GM12892 (cell line): ENCODE data around the gene FNBP1.
"Not testable (repeated sequence)": the region's sequence is repeated elsewhere in the genome, so short reads cannot be mapped to it uniquely, and the experiment has no call there.

Source experiments
- DNase-seq: peaks from one replicate; pipeline ENCODE4 v3.0.0; 2011; ENCODE audit not compliant: insufficient read length
- FAIRE-seq: peaks from 2 replicates; lab custom pipeline; 2011; peaks lifted over from hg19 to GRCh38; lab: Jason Lieb, UNC
- POLR2A ChIP-seq: IDR thresholded peaks from 2 replicates; pipeline ENCODE4 v1.6.1; 2011; ENCODE audit warnings: low read depth, low read length, control low read depth
- POLR2AphosphoS5 ChIP-seq: IDR thresholded peaks from 2 replicates; pipeline ENCODE4 v1.6.1; 2011; ENCODE audit warnings: low read depth, low read length, control low read depth
- TAF1 ChIP-seq: IDR thresholded peaks from 2 replicates; pipeline ENCODE4 v1.6.1; 2011; ENCODE audit warnings: low read depth, mild to moderate bottlenecking, control low read depth, low read length, borderline replicate concordance

The FNBP1 gene

GRCh38 chr9:130027533-130028365, 15.2 kb downstream of the FNBP1 start:
- FAIRE-seq (no peak), DNase-seq (no peak)
- no peak for TF ChIP-seq TAF1
- TF ChIP-seq POLR2A: 0 out of 2 replicates have a peak, but pooled peaks have one; percentile 19
- TF ChIP-seq POLR2AphosphoS5: peak; percentile 71

- TF ChIP-seq POLR2A (peak; percentile 27; the same call in 1 of the 2 replicates), POLR2AphosphoS5 (no peak)
- no peak for DNase-seq
- FAIRE-seq: peak; percentile 14
These were observed 16.2 kb downstream of the FNBP1 start for GRCh38 chr9:130026583-130027340.

- DNase-seq (no peak), FAIRE-seq (no peak)
- no peak for TF ChIP-seq TAF1
- TF ChIP-seq POLR2AphosphoS5: no peak
- no peak for TF ChIP-seq POLR2A
These were observed 18.4 kb downstream of the FNBP1 start for GRCh38 chr9:130024597-130024994.

- no peak for DNase-seq
- peak; percentile 38 for FAIRE-seq
- TF ChIP-seq POLR2AphosphoS5 (peak; percentile 88), POLR2A (peak; percentile 61), TAF1 (no peak)
These were observed 18.9 kb downstream of the FNBP1 start for GRCh38 chr9:130023994-130024596.

- DNase-seq: no peak
- FAIRE-seq: peak; percentile 64
- TF ChIP-seq POLR2A (peak; percentile 79), TAF1 (peak; percentile 64; the same call in 1 of the 2 replicates), POLR2AphosphoS5 (peak; percentile 92)
These were observed 19.7 kb downstream of the FNBP1 start for GRCh38 chr9:130023144-130023787.

- TF ChIP-seq POLR2A (no peak), TAF1 (no peak), POLR2AphosphoS5 (no peak)
- no peak for FAIRE-seq
- no peak for DNase-seq
These were observed 20.3 kb downstream of the FNBP1 start for GRCh38 chr9:130022566-130023143.

- not testable (repeated sequence) for FAIRE-seq, DNase-seq
- peak; percentile 42; the same call in 1 of the 2 replicates for TF ChIP-seq POLR2AphosphoS5
These were observed 21.1 kb downstream of the FNBP1 start for GRCh38 chr9:130021842-130022241.

- TF ChIP-seq POLR2AphosphoS5: no peak
- no peak for TF ChIP-seq TAF1
- no peak for TF ChIP-seq POLR2A
- FAIRE-seq (no peak), DNase-seq (no peak)
These were observed 21.9 kb downstream of the FNBP1 start for GRCh38 chr9:130021123-130021522.

- no peak for FAIRE-seq
- TF ChIP-seq POLR2A (no peak), POLR2AphosphoS5 (no peak), TAF1 (no peak)
- DNase-seq: no peak
These were observed 22.4 kb downstream of the FNBP1 start for GRCh38 chr9:130020618-130021017.

GRCh38 chr9:130018265-130018664, 24.7 kb downstream of the FNBP1 start:
- TF ChIP-seq POLR2AphosphoS5 (no peak), TAF1 (no peak), POLR2A (no peak)
- DNase-seq (no peak), FAIRE-seq (no peak)

GRCh38 chr9:130017510-130017909, 25.5 kb downstream of the FNBP1 start:
- not testable (repeated sequence) for DNase-seq, FAIRE-seq
- 0 out of 2 replicates have a peak, but pooled peaks have one; percentile 45 for TF ChIP-seq POLR2AphosphoS5
